Measurements from ENCODE around the gene GTSE1.

GTSE1 gene

DNA sequence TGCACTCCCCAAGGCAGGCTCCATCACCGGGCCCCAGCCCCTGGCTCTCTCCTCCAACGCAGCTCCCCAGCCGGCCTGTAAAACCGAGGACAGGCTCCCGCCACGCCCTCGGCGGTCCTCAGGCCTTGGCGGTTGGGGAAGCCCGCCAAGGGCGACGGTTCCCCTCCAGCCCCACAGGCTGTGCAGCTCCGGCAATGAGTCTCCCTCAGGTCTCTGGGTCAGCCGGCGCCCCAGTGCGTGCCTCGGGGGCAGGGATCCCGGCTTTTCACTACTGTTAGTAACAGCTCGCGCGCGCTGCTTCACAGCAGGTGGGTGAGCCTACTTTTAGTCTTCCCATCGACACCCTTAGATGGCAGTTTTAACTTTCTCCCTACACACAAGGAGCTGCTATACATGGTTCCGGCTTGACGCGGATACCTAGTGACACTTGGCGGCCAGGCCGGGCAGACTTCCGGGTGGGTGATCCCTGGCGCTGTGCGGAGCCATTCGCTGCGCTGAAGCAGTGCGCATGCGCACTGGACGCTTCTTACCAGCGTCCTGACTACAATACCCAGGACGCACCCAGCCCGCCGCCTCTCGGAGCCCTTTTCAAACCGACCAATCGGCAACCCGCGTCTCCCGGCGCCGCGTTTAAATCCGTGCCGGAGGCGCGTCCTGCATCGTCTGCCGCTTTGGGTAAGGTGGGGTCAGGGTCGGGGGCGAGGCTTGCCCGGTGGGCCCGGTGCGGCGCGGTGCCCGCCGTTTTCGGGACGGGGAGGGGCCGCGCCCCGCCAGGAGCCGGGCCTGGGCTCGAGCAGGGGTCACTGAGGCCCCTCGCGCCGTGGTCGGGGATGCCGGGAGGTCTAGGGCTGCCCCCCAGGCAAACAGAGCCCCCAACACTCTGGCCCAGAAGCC, at the start of gene GTSE1:
Gene GTSE1, plus strand, starts transcription at position 614 of the 894 bp plus-strand sequence. CDS start 531 bp downstream, outside the sequence.
- Histone ChIP-seq H3K36me3 (ENCODE audit: control insufficient read depth, insufficient read depth, low read length) (peaks cover 19% of the 10 kb centered on the region), H3K27me3 (replicated peaks; ENCODE audit: control insufficient read depth, insufficient read depth, low read length) (no peaks in the 10 kb centered on the region), H3K4me3 (replicated peaks; ENCODE audit: low read depth, low read length) (peak within 1 kb of the TSS; percentile 84)
- DNase-seq (ENCODE audit: extremely low read depth, insufficient read length), result peak; percentile 98
- TF ChIP-seq, protein P1, sequence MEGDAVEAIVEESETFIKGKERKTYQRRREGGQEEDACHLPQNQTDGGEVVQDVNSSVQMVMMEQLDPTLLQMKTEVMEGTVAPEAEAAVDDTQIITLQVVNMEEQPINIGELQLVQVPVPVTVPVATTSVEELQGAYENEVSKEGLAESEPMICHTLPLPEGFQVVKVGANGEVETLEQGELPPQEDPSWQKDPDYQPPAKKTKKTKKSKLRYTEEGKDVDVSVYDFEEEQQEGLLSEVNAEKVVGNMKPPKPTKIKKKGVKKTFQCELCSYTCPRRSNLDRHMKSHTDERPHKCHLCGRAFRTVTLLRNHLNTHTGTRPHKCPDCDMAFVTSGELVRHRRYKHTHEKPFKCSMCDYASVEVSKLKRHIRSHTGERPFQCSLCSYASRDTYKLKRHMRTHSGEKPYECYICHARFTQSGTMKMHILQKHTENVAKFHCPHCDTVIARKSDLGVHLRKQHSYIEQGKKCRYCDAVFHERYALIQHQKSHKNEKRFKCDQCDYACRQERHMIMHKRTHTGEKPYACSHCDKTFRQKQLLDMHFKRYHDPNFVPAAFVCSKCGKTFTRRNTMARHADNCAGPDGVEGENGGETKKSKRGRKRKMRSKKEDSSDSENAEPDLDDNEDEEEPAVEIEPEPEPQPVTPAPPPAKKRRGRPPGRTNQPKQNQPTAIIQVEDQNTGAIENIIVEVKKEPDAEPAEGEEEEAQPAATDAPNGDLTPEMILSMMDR (IDR thresholded peaks at IDR 0.05; ENCODE audit: insufficient read depth, low read length, poor library complexity, severe bottlenecking), result peak; percentile 17

- DNase-seq (ENCODE audit: extremely low read depth, insufficient read length), result no peak
- H3K36me3 ChIP-seq (ENCODE audit: control insufficient read depth, insufficient read depth, low read length), result peaks cover 3% of the 10 kb centered on the region
- H3K27me3 ChIP-seq (replicated peaks; ENCODE audit: control insufficient read depth, insufficient read depth, low read length), result no peaks in the 10 kb centered on the region
- H3K4me3 ChIP-seq (replicated peaks; ENCODE audit: low read depth, low read length), result no peak overlapping the region
- TF ChIP-seq, protein P1 (IDR thresholded peaks at IDR 0.05; ENCODE audit: insufficient read depth, low read length, poor library complexity, severe bottlenecking), result no peak
Observed at GRCh38 chr22:46247443-46247975, 49.2 kb upstream of the GTSE1 start.

- TF ChIP-seq, protein P1 (IDR thresholded peaks at IDR 0.05; ENCODE audit: insufficient read depth, low read length, poor library complexity, severe bottlenecking), result no peak
- DNase-seq (ENCODE audit: extremely low read depth, insufficient read length), result peak; percentile 95
- no peaks in the 10 kb centered on the region for H3K27me3 ChIP-seq (replicated peaks; ENCODE audit: control insufficient read depth, insufficient read depth, low read length)
- H3K4me3 ChIP-seq (replicated peaks; ENCODE audit: low read depth, low read length), result peak within 1 kb of the TSS; percentile 75
- H3K36me3 ChIP-seq (ENCODE audit: control insufficient read depth, insufficient read depth, low read length), result peaks cover 2% of the 10 kb centered on the region; the same call in 1 of the 2 replicates
Observed at GRCh38 chr22:46250035-46250782, 46.5 kb upstream of the GTSE1 start, which contains the start of gene CDPF1. Gene CDPF1 (minus strand): TSS chr22:46250293. CDS start chr22:46248284, 2,009 bp downstream.

GRCh38 chr22:46250783-46251125, 45.9 kb upstream of the GTSE1 start:
- H3K27me3 ChIP-seq (replicated peaks; ENCODE audit: control insufficient read depth, insufficient read depth, low read length), result no peaks in the 10 kb centered on the region
- TF ChIP-seq, protein P1 (IDR thresholded peaks at IDR 0.05; ENCODE audit: insufficient read depth, low read length, poor library complexity, severe bottlenecking), result no peak
- no peak for DNase-seq (ENCODE audit: extremely low read depth, insufficient read length)
- peak overlapping the region; percentile 75 for H3K4me3 ChIP-seq (replicated peaks; ENCODE audit: low read depth, low read length)
- no peaks in the 10 kb centered on the region; the same call in 1 of the 2 replicates for H3K36me3 ChIP-seq (ENCODE audit: control insufficient read depth, insufficient read depth, low read length)

DNA sequence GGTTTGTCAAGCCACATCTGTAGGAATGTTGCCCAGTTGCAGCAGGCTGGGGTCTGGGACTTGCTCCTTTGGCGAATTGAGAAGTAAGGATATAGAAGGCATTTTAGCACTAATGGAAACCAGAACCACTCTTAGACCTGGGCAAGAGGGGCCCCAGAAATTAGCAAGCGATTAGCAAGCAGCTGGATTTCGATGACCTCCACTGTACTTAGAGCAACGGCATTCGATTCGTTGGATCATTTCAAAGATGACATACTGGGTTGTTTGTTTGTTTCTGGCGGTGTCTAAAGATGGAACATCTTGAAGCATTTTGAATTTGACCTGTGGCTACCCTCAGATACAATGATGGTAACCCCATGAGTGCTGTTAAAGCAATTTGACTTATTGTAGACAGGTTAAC, 45.4 kb upstream of the GTSE1 start:
- DNase-seq (ENCODE audit: extremely low read depth, insufficient read length), result no peak
- no peaks in the 10 kb centered on the region; the same call in 1 of the 2 replicates for H3K36me3 ChIP-seq (ENCODE audit: control insufficient read depth, insufficient read depth, low read length)
- peak overlapping the region; percentile 75 for H3K4me3 ChIP-seq (replicated peaks; ENCODE audit: low read depth, low read length)
- no peaks in the 10 kb centered on the region for H3K27me3 ChIP-seq (replicated peaks; ENCODE audit: control insufficient read depth, insufficient read depth, low read length)
- TF ChIP-seq, protein P1 (IDR thresholded peaks at IDR 0.05; ENCODE audit: insufficient read depth, low read length, poor library complexity, severe bottlenecking), result no peak

All from GM06990 (cell line).